Mammary microvascular endothelial cell (primary cell): ENCODE data around the gene SETD5. TPM values are rescaled to one million over a fixed set of nuclear protein-coding genes. Genes with fewer than 3 reads are reported as not detected.

Experiments
- total RNA-seq: library from RNA; depleted of rRNA; stranded (reverse); fragments of >200 nt; gene quantifications from 2 replicates; pipeline ENCODE4 v1.2.3, GENCODE V29; 2015

The SETD5 gene, protein sequence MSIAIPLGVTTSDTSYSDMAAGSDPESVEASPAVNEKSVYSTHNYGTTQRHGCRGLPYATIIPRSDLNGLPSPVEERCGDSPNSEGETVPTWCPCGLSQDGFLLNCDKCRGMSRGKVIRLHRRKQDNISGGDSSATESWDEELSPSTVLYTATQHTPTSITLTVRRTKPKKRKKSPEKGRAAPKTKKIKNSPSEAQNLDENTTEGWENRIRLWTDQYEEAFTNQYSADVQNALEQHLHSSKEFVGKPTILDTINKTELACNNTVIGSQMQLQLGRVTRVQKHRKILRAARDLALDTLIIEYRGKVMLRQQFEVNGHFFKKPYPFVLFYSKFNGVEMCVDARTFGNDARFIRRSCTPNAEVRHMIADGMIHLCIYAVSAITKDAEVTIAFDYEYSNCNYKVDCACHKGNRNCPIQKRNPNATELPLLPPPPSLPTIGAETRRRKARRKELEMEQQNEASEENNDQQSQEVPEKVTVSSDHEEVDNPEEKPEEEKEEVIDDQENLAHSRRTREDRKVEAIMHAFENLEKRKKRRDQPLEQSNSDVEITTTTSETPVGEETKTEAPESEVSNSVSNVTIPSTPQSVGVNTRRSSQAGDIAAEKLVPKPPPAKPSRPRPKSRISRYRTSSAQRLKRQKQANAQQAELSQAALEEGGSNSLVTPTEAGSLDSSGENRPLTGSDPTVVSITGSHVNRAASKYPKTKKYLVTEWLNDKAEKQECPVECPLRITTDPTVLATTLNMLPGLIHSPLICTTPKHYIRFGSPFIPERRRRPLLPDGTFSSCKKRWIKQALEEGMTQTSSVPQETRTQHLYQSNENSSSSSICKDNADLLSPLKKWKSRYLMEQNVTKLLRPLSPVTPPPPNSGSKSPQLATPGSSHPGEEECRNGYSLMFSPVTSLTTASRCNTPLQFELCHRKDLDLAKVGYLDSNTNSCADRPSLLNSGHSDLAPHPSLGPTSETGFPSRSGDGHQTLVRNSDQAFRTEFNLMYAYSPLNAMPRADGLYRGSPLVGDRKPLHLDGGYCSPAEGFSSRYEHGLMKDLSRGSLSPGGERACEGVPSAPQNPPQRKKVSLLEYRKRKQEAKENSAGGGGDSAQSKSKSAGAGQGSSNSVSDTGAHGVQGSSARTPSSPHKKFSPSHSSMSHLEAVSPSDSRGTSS (N-terminal part only)
- total RNA-seq = 25.6 and 25.9 TPM in 2 replicates

DNA sequence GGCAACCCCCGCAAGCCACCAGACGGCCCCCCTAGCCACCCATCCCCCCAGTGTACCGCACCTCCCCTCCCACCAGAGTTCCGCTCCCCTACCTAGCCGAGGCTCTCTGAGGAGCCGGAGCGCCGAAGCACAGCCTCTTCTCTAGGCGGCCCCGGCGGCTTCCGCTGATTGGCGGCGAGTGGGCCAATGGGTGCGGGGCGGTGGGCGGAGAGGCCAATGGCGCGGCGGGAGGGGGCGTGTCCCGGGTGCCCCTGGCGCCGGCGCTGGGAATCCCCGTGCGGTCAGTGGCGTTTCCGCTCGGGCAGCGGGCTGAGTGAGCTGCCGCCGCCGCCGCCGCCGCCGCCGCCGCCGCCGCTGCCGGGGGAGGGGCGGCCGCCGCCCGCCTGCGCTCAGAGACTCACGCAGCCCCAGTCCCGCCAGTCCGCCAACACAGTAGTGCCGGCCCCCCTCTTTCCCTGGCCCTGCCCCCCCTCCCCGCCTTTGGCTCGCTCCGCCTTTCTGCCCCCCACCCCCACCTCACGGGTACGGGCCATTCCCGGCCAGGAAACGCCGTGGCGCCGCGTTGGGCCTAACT, at the start of gene SETD5:
TSS of gene SETD5 (plus strand) at position 284 of the 574 bp plus-strand sequence. CDS start 31,324 bp downstream, outside the sequence.

DNA sequence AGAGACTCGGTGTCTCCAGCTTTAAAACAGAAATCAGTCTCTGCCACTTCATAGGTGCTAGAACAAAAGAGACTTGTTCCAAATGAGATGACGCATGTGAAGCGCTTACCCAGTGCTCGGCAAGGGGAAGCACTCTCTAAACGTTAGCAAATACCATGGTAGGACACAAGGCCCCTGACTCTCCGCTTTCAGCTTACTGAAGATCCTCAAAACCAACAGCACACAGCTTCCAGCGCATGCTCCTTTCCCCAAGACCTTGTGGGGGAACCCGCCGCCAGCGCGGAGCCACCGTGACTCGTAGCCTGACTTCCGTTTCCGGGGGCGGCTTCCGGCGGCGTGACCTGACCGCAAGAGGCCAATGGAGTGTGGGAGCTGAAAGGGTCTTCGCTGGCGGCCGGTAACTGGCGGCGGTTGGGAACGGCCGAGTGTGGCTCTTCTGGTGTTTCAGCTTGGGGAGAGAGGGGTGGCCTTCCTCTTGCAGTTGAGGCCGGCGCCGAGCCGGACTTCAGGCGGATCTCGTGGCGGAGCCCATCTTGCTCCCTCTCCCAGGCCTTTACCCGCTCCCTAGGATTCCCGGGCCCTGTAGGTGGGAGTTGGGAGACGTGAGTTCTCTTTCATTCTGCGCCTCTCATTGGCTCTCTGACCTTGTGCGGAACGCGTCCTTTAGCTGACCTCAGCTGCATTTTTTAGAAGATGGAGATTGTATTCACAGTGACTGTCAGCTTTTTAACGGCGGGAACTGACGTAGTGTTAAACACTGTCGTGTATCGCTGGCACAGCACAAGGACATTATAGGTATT, 34.5 kb upstream of the SETD5 start, which contains the start of gene THUMPD3:
TSS of gene THUMPD3 (plus strand) at position 324 of the 800 bp plus-strand sequence. CDS start 2,015 bp downstream, outside the sequence.

Other genes with a start within 250 kb of the SETD5 start
- gene SRGAP3, start 148.0 kb upstream of the SETD5 start, total RNA-seq = 0.07 and 0.10 TPM in 2 replicates
- gene THUMPD3, start 34.6 kb upstream of the SETD5 start, total RNA-seq = 13.9 and 33.5 TPM in 2 replicates
- gene LHFPL4, start 156.2 kb downstream of the SETD5 start, total RNA-seq = not detected in 2 replicates